K562 (cell line): Measurements from ENCODE around the gene HBEGF. TPM values are rescaled to one million over a fixed set of nuclear protein-coding genes. Genes with fewer than 3 reads are reported as not detected.

Experiments used
- ATAC-seq: fragments of 200-7000 bp; cut with Tn5 transposase; 3 replicates; pipeline ENCODE4 v1.9.1; 2020; ENCODE audit warnings: moderate library complexity
- BruUV-seq: library from RNA; stranded (reverse); fragments of 400-500 nt; replicated peaks from 2 replicates; lab custom pipeline; 2021; lab: Mats Ljungman, UMichigan
- CTCF ChIA-PET: fragments of 300-600 bp; formaldehyde crosslinking; extraction: SDS; loops from one replicate; lab custom pipeline; 2021; ENCODE audit warnings: low intra/inter-chr PET ratio; lab: Yijun Ruan, JAX
- POLR2A ChIA-PET: fragments of 300-600, 350-650 bp; sonication (Branson Sonifier 250); formaldehyde crosslinking; extraction: SDS; loops from one replicate; lab custom pipeline; 2021; ENCODE audit warnings: antibody characterized with exemption, inconsistent platforms; lab: Yijun Ruan, JAX
- DNase-seq, 4 experiments: peaks; one replicate each; pipeline versions ENCODE4 v3.0.0 to v3.0.0-alpha.2; 2011 to 2018; ENCODE audit warnings: low spot score in 3 of 4, mixed read lengths in 3 of 4; ENCODE audit errors: extremely low read depth in 1 of 4
- FAIRE-seq: peaks from 2 replicates; lab custom pipeline; 2011; peaks lifted over from hg19 to GRCh38; lab: Jason Lieb, UNC
- H2AFZ ChIP-seq: 2 replicates; pipeline ENCODE4 v1.6.0; 2011; ENCODE audit warnings: low read depth, low read length, control low read depth, inconsistent platforms
- H3K27ac ChIP-seq: fragments of 200-600 bp; 3 replicates; pipeline ENCODE4 v1.8.0; 2011; ENCODE audit warnings: low read depth, mild to moderate bottlenecking, control low read depth, inconsistent platforms, low read length, moderate library complexity, mixed read lengths; ENCODE audit errors: extremely low read depth
- H3K27me3 ChIP-seq, 2 experiments: fragments of 300-600 bp in 1 of 2; 2 replicates in 1 of 2; 3 replicates in 1 of 2; pipeline versions ENCODE4 v1.6.0 to v1.8.0; 2011; ENCODE audit warnings: inconsistent platforms in 2 of 2, low read length in 2 of 2, mild to moderate bottlenecking in 1 of 2, mixed read lengths in 1 of 2, moderate library complexity in 1 of 2; ENCODE audit not compliant: control insufficient read depth in 2 of 2, insufficient read depth in 2 of 2
- H3K36me3 ChIP-seq: fragments of 300-600 bp; 3 replicates; pipeline ENCODE4 v1.8.0; 2011; ENCODE audit warnings: mild to moderate bottlenecking, low read length, inconsistent platforms; ENCODE audit not compliant: control insufficient read depth, insufficient read depth
- H3K4me1 ChIP-seq, 2 experiments: fragments of 200-600 bp in 1 of 2; replicated peaks in 1 of 2; 2 replicates in 1 of 2; 3 replicates in 1 of 2; pipeline versions ENCODE4 v1.5.1 to v1.8.0; 2011; ENCODE audit warnings: inconsistent platforms in 2 of 2, low read length in 2 of 2, mild to moderate bottlenecking in 1 of 2, mixed read lengths in 1 of 2, moderate library complexity in 1 of 2; ENCODE audit not compliant: control insufficient read depth in 2 of 2, insufficient read depth in 2 of 2
- H3K4me2 ChIP-seq: 2 replicates; pipeline ENCODE4 v1.6.1; 2011; ENCODE audit warnings: low read length, control low read depth, inconsistent platforms, mixed read lengths; ENCODE audit not compliant: insufficient read depth
- H3K4me3 ChIP-seq: fragments of 200-600 bp; sonication (generic), shearing (Covaris generic); 2 replicates; pipeline ENCODE4 v1.5.1; 2016; ENCODE audit warnings: control low read depth, inconsistent platforms
- H3K79me2 ChIP-seq: fragments of 200-600 bp; 3 replicates; pipeline ENCODE4 v1.8.0; 2011; ENCODE audit warnings: low read length, inconsistent platforms; ENCODE audit not compliant: control insufficient read depth, insufficient read depth
- H3K9ac ChIP-seq, 2 experiments: 2 replicates each; pipeline versions ENCODE4 v1.6.0 to v1.6.1; 2011; ENCODE audit warnings: low read depth in 2 of 2, low read length in 2 of 2, control low read depth in 1 of 2, inconsistent platforms in 1 of 2, mild to moderate bottlenecking in 1 of 2, mixed read lengths in 1 of 2; ENCODE audit not compliant: insufficient read depth in 1 of 2
- H3K9me1 ChIP-seq: one replicate; pipeline ENCODE4 v1.6.0; 2011; ENCODE audit warnings: inconsistent platforms, mild to moderate bottlenecking, low read length, moderate library complexity; ENCODE audit not compliant: control insufficient read depth, insufficient read depth
- H3K9me3 ChIP-seq: replicated peaks from 2 replicates; pipeline ENCODE4 v1.5.1; 2011; ENCODE audit warnings: low read depth, low read length, inconsistent platforms; ENCODE audit not compliant: control insufficient read depth, insufficient read depth
- H4K20me1 ChIP-seq: replicated peaks from 2 replicates; pipeline ENCODE4 v1.6.1; 2011; ENCODE audit warnings: low read length, inconsistent platforms, mixed read lengths; ENCODE audit not compliant: control insufficient read depth, insufficient read depth
- ARID4B ChIP-seq: sonication (generic); formaldehyde crosslinking; IDR thresholded peaks from 2 replicates; pipeline ENCODE4 v1.8.0; 2022; ENCODE audit warnings: mild to moderate bottlenecking, missing genetic modification reagents
- CUX1 ChIP-seq: fragments of 200-800 bp; sonication (Bioruptor generic); IDR thresholded peaks from 2 replicates; pipeline ENCODE4 v1.6.1; 2016; ENCODE audit warnings: missing genetic modification characterization, missing compliant biosample characterization
- HDAC8 ChIP-seq: fragments of 450-650 bp; IDR thresholded peaks from 2 replicates; pipeline ENCODE4 v1.6.1; 2016; ENCODE audit warnings: mild to moderate bottlenecking, missing genetic modification characterization, moderate library complexity, missing compliant biosample characterization
- MAFG ChIP-seq: fragments of 450-650 bp; conservative IDR thresholded peaks from 2 replicates; pipeline ENCODE4 v1.6.1; 2016; ENCODE audit warnings: missing genetic modification characterization, missing compliant biosample characterization
- NFRKB ChIP-seq: fragments of 450-650 bp; IDR thresholded peaks from 2 replicates; pipeline ENCODE4 v1.6.1; 2016; ENCODE audit warnings: low read depth
- NR2F6 ChIP-seq: fragments of 450-650 bp; formaldehyde crosslinking; IDR thresholded peaks from 2 replicates; pipeline ENCODE4 v1.4.0; 2020; ENCODE audit warnings: mild to moderate bottlenecking
- OTX1 ChIP-seq: fragments of 450-650 bp; formaldehyde crosslinking; IDR thresholded peaks from 2 replicates; pipeline ENCODE4 v1.4.0; 2022; ENCODE audit warnings: mild to moderate bottlenecking
- ZNF395 ChIP-seq: fragments of 200-800 bp; sonication (Bioruptor generic); IDR thresholded peaks from 2 replicates; pipeline ENCODE4 v1.6.1; 2017; ENCODE audit warnings: missing genetic modification characterization, missing compliant biosample characterization
- WGBS: fragments of 100-300 bp; shearing (Covaris generic); methylation state at CpG from one replicate; pipeline ENCODE4 v1.1.6; 2016; ENCODE audit warnings: low coverage, mixed read lengths; ENCODE audit not compliant: insufficient coverage; ENCODE audit errors: missing lambda C conversion rate; 5-methylcytosine and 5-hydroxymethylcytosine counted together
- in situ Hi-C: fragments of 300-500 bp; cut with MboI; formaldehyde crosslinking; loops from 4 replicates; pipeline ENCODE4 v1.15.0; 2018; ENCODE audit warnings: inconsistent platforms, mixed read lengths
- intact Hi-C: fragments of 100-400 bp; cut with micrococcal nuclease; formaldehyde crosslinking; loops from 2 replicates; pipeline ENCODE4 v1.14.2; 2022
- polyA plus RNA-seq, 8 experiments: library from polyadenylated mRNA; depleted of rRNA in 4 of 8; stranded (reverse) in 5 of 8; unstranded in 3 of 8; fragments of >200 nt; fragmentation: Nextera tagmentation in 2 of 8; fragmentation: Illumina TruSeq in 1 of 8; extraction: Ambion mirVana in 2 of 8; extraction: Trizol in 1 of 8; gene quantifications; 2 replicates each; pipeline versions ENCODE4 v1.2.1 to v1.2.3, GENCODE V29; 2011 to 2014; ENCODE audit warnings: inconsistent platforms in 1 of 8, missing spikeins in 1 of 8
- total RNA-seq, 7 experiments: library from RNA; depleted of rRNA in 6 of 7; stranded (reverse); fragments of >200 nt in 6 of 7; fragmentation: Illumina TruSeq in 2 of 7; extraction: Trizol in 2 of 7; gene quantifications; 2 replicates each; pipeline versions ENCODE4 v1.2.1 to v1.2.3, GENCODE V29; 2011 to 2021; ENCODE audit warnings: low replicate concordance in 1 of 7

The HBEGF gene
- total and polyA plus RNA-seq, 9 of the 15 experiments (the other 6 are each of a cell fraction or from before 2014, with no cell fraction given), result 0.11 to 1.1 (median 0.60) TPM

GRCh38 chr5:140292212-140293036, 54.0 kb downstream of the HBEGF start:
- ATAC-seq (0 out of 3 replicates have a peak, but pooled peaks have one; percentile 15), DNase-seq (no peak), FAIRE-seq (no peak)
- Histone ChIP-seq H3K9ac (no peak overlapping the region), H2AFZ (no peak overlapping the region), H3K79me2 (peaks cover 83% of the 10 kb centered on the region), H3K9me3 (no peaks in the 10 kb centered on the region), H4K20me1 (0 out of 2 replicates have a peak, but pooled peaks cover 3% of the 10 kb centered on the region), H3K4me1 (peaks cover 0 to 9% of the 10 kb centered on the region in 2 experiments; a peak in 3 of 5 replicates), H3K27ac (no peak overlapping the region; the same call in 2 of the 3 replicates), H3K4me3 (no peak overlapping the region), H3K36me3 (peaks cover 10% of the 10 kb centered on the region; the same call in 1 of the 3 replicates), H3K9me1 (no peaks in the 10 kb centered on the region), H3K27me3 (no peaks in the 10 kb centered on the region), H3K4me2 (no peak overlapping the region)
- intact Hi-C loops, result no loop called here
- BruUV-seq, result no TSS peak
- 58% methylated on average over 1 of the region's 1 CpG for WGBS
- POLR2A ChIA-PET, result interaction anchor here (1.0 to 1.4 kb wide), 4 partner anchors 10 to 24 kb away, joined by 3 to 4 read pairs (median 4); partner anchors contain the start of gene PFDN1
- in situ Hi-C loops, result no loop called here
- CTCF ChIA-PET, result interaction anchor here (1.1 kb wide), 1 partner anchor 65 kb away, joined by 4 read pairs; no protein-coding TSS in a partner anchor
- TF ChIP-seq ZNF395 (no peak), NFRKB (no peak), MAFG (tag) (no peak), ARID4B (CRISPR knock-in tag) (no peak), HDAC8 (tag) (no peak), CUX1 (CRISPR knock-in tag) (no peak), OTX1 (CRISPR knock-in tag) (no peak), NR2F6 (CRISPR knock-in tag) (no peak)
